ENCODE measurements around the gene PRRG1. TPM values are rescaled to one million over a fixed set of nuclear protein-coding genes. Genes with fewer than 3 reads are reported as not detected.

PRRG1 gene
- polyA plus RNA-seq, 1 of the 3 experiments (the other 2 are of a cell fraction): 3.0 TPM

DNA sequence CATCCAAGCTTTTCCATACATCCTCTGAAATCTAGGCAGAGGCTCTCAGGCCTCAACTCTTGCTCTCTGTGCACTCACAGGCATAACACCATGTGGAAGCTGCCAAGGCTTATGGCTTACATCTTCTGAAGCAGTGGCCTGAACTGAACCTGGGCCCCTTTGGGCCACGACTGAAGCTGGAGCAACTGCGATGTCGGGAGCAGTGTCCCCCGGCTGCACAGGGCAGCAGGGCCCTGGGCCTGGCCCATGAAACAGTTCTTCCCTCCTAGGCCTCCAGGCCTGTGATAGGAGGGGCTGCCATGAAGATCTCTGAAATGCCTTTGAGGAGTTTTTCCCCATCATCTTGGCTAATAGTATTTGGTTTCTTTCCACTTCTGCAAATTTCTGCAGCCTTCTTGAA is 39.2 kb downstream of the PRRG1 start:
- H3K9me2 ChIP-seq: no peaks in the 10 kb centered on the region
- no peak for DNase-seq
- H3F3A ChIP-seq (replicated peaks; ENCODE audit: insufficient read depth): no peaks in the 10 kb centered on the region
- H3K36me3 ChIP-seq (replicated peaks in 1 of 2; ENCODE audit: control insufficient read depth in 1 of 2, insufficient read depth in 2 of 2, low read length in 1 of 2): no peaks in the 10 kb centered on the region
- no peak overlapping the region for H3K4me3 ChIP-seq (ENCODE audit: low read depth in 2 of 2, low read length in 1 of 2)
- no peak overlapping the region for H3K9ac ChIP-seq
- H2AFZ ChIP-seq (ENCODE audit: low read depth): no peak overlapping the region
- H3K79me2 ChIP-seq (ENCODE audit: insufficient read depth): 0 out of 2 replicates have a peak, but pooled peaks cover 2% of the 10 kb centered on the region
- WGBS (ENCODE audit: low lambda C conversion rate): 0% methylated on average over 2 of the region's 4 CpGs
- H3K27me3 ChIP-seq (ENCODE audit: insufficient read depth): no peaks in the 10 kb centered on the region
- H3K27ac ChIP-seq (ENCODE audit: low read depth in 2 of 2, low read length in 1 of 2): no peak overlapping the region
- no peaks in the 10 kb centered on the region for H3K4me1 ChIP-seq (ENCODE audit: control insufficient read depth in 1 of 2, insufficient read depth in 2 of 2, low read depth in 1 of 2, low read length in 1 of 2)
- H4K20me1 ChIP-seq (ENCODE audit: insufficient read depth): no peaks in the 10 kb centered on the region
- CTCF ChIA-PET: no interaction called here
- H3K9me3 ChIP-seq: no peaks in the 10 kb centered on the region
- H3K4me2 ChIP-seq: no peak overlapping the region
- POLR2A ChIA-PET: no interaction called here
- no peak for TF ChIP-seq YY1 (IDR thresholded peaks at IDR 0.05; ENCODE audit: low read depth)
- TF ChIP-seq, protein P1, sequence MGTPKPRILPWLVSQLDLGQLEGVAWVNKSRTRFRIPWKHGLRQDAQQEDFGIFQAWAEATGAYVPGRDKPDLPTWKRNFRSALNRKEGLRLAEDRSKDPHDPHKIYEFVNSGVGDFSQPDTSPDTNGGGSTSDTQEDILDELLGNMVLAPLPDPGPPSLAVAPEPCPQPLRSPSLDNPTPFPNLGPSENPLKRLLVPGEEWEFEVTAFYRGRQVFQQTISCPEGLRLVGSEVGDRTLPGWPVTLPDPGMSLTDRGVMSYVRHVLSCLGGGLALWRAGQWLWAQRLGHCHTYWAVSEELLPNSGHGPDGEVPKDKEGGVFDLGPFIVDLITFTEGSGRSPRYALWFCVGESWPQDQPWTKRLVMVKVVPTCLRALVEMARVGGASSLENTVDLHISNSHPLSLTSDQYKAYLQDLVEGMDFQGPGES (IDR thresholded peaks at IDR 0.05; ENCODE audit: low read depth, low read length): no peak
- TF ChIP-seq RXRA (IDR thresholded peaks at IDR 0.05; ENCODE audit: borderline replicate concordance, low read depth): no peak
- no peak for TF ChIP-seq EP300 (IDR thresholded peaks at IDR 0.05; ENCODE audit: borderline replicate concordance in 1 of 2, low read depth in 1 of 2, low read length in 1 of 2)
- TF ChIP-seq RAD21 (IDR thresholded peaks at IDR 0.05; ENCODE audit: low read length): no peak
- TF ChIP-seq GABPA (IDR thresholded peaks at IDR 0.05; ENCODE audit: low read depth): no peak
- no peak for TF ChIP-seq MEF2A (IDR thresholded peaks at IDR 0.05; ENCODE audit: borderline replicate concordance, low read depth)
- TF ChIP-seq, protein P2, sequence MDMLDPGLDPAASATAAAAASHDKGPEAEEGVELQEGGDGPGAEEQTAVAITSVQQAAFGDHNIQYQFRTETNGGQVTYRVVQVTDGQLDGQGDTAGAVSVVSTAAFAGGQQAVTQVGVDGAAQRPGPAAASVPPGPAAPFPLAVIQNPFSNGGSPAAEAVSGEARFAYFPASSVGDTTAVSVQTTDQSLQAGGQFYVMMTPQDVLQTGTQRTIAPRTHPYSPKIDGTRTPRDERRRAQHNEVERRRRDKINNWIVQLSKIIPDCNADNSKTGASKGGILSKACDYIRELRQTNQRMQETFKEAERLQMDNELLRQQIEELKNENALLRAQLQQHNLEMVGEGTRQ (IDR thresholded peaks at IDR 0.05; ENCODE audit: borderline replicate concordance, low read depth, low read length): no peak
- TF ChIP-seq ELF1 (IDR thresholded peaks at IDR 0.05): no peak
- TF ChIP-seq GATA2 (CRISPR knock-in tag; IDR thresholded peaks at IDR 0.05): no peak
- no peak for TF ChIP-seq JUND (IDR thresholded peaks at IDR 0.05)
- TF ChIP-seq, protein P3, sequence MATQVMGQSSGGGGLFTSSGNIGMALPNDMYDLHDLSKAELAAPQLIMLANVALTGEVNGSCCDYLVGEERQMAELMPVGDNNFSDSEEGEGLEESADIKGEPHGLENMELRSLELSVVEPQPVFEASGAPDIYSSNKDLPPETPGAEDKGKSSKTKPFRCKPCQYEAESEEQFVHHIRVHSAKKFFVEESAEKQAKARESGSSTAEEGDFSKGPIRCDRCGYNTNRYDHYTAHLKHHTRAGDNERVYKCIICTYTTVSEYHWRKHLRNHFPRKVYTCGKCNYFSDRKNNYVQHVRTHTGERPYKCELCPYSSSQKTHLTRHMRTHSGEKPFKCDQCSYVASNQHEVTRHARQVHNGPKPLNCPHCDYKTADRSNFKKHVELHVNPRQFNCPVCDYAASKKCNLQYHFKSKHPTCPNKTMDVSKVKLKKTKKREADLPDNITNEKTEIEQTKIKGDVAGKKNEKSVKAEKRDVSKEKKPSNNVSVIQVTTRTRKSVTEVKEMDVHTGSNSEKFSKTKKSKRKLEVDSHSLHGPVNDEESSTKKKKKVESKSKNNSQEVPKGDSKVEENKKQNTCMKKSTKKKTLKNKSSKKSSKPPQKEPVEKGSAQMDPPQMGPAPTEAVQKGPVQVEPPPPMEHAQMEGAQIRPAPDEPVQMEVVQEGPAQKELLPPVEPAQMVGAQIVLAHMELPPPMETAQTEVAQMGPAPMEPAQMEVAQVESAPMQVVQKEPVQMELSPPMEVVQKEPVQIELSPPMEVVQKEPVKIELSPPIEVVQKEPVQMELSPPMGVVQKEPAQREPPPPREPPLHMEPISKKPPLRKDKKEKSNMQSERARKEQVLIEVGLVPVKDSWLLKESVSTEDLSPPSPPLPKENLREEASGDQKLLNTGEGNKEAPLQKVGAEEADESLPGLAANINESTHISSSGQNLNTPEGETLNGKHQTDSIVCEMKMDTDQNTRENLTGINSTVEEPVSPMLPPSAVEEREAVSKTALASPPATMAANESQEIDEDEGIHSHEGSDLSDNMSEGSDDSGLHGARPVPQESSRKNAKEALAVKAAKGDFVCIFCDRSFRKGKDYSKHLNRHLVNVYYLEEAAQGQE (IDR thresholded peaks at IDR 0.05; ENCODE audit: low read depth, low read length): no peak

DNA sequence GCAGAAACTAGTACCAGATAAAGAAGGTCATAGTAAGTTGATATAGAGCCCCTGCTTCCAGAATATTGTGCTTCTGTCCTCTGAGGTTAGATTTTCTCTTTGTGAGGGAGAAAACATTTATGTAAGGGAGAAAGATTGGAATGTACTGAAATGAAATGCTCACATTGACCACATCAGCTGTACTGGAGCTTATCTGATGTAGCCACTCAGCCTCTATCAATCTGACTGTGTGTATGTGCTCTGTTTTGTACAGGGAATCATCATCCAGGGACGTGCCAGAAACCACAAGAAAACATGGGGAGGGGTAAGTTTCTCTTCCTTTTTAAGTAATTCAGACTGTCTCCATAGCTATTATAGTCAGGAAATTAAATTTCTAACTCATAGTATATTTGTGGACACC is 56.8 kb downstream of the PRRG1 start:
- Histone ChIP-seq H4K20me1 (ENCODE audit: insufficient read depth) (no peaks in the 10 kb centered on the region), H3K79me2 (ENCODE audit: insufficient read depth) (no peaks in the 10 kb centered on the region), H3K9me2 (no peaks in the 10 kb centered on the region), H3F3A (replicated peaks; ENCODE audit: insufficient read depth) (no peaks in the 10 kb centered on the region), H3K9me3 (no peaks in the 10 kb centered on the region), H3K4me3 (ENCODE audit: low read depth in 2 of 2, low read length in 1 of 2) (no peak overlapping the region), H3K4me2 (peak overlapping the region; percentile 31; the same call in 1 of the 2 replicates), H3K27me3 (ENCODE audit: insufficient read depth) (no peaks in the 10 kb centered on the region), H3K9ac (no peak overlapping the region), H3K27ac (ENCODE audit: low read depth in 2 of 2, low read length in 1 of 2) (peak overlapping the region in 1 of 2 experiments; percentile 32; a peak in 2 of 4 replicates), H3K36me3 (replicated peaks in 1 of 2; ENCODE audit: control insufficient read depth in 1 of 2, insufficient read depth in 2 of 2, low read length in 1 of 2) (no peaks in the 10 kb centered on the region), H3K4me1 (ENCODE audit: control insufficient read depth in 1 of 2, insufficient read depth in 2 of 2, low read depth in 1 of 2, low read length in 1 of 2) (peaks cover 0 to 6% of the 10 kb centered on the region in 2 experiments; a peak in 1 of 4 replicates), H2AFZ (ENCODE audit: low read depth) (no peak overlapping the region)
- no peak for DNase-seq
- WGBS (ENCODE audit: low lambda C conversion rate): 0% methylated on average over 1 of the region's 1 CpG
- CTCF ChIA-PET: interaction anchor here (1.1 kb wide), 1 partner anchor 20 kb away, joined by 3 read pairs; no protein-coding TSS in a partner anchor
- POLR2A ChIA-PET: no interaction called here
- TF ChIP-seq, protein P4, sequence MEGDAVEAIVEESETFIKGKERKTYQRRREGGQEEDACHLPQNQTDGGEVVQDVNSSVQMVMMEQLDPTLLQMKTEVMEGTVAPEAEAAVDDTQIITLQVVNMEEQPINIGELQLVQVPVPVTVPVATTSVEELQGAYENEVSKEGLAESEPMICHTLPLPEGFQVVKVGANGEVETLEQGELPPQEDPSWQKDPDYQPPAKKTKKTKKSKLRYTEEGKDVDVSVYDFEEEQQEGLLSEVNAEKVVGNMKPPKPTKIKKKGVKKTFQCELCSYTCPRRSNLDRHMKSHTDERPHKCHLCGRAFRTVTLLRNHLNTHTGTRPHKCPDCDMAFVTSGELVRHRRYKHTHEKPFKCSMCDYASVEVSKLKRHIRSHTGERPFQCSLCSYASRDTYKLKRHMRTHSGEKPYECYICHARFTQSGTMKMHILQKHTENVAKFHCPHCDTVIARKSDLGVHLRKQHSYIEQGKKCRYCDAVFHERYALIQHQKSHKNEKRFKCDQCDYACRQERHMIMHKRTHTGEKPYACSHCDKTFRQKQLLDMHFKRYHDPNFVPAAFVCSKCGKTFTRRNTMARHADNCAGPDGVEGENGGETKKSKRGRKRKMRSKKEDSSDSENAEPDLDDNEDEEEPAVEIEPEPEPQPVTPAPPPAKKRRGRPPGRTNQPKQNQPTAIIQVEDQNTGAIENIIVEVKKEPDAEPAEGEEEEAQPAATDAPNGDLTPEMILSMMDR (IDR thresholded peaks at IDR 0.05): no peak
- TF ChIP-seq NFIC (IDR thresholded peaks at IDR 0.05; ENCODE audit: borderline replicate concordance) (peak; percentile 63), MEF2A (IDR thresholded peaks at IDR 0.05; ENCODE audit: borderline replicate concordance, low read depth) (no peak), TCF12 (IDR thresholded peaks at IDR 0.05) (peak; percentile 87), FOXJ3 (CRISPR knock-in tag; IDR thresholded peaks at IDR 0.05) (no peak), SIN3A (IDR thresholded peaks at IDR 0.05; ENCODE audit: borderline replicate concordance, low read depth, low read length) (no peak), GABPA (IDR thresholded peaks at IDR 0.05; ENCODE audit: low read depth) (no peak), TEAD4 (IDR thresholded peaks at IDR 0.05; ENCODE audit: borderline replicate concordance, insufficient read depth) (no peak), ELF1 (IDR thresholded peaks at IDR 0.05) (no peak), GATA2 (CRISPR knock-in tag; IDR thresholded peaks at IDR 0.05) (no peak), MXI1 (IDR thresholded peaks at IDR 0.05; ENCODE audit: low read depth, low read length) (no peak), FOSL2 (IDR thresholded peaks at IDR 0.05; ENCODE audit: borderline replicate concordance, low read depth) (peak; percentile 47; the same call in 1 of the 2 replicates), RFX5 (IDR thresholded peaks at IDR 0.05; ENCODE audit: low read length) (no peak)
